ENCODE results near the gene METTL25B.

METTL25B gene

DNA sequence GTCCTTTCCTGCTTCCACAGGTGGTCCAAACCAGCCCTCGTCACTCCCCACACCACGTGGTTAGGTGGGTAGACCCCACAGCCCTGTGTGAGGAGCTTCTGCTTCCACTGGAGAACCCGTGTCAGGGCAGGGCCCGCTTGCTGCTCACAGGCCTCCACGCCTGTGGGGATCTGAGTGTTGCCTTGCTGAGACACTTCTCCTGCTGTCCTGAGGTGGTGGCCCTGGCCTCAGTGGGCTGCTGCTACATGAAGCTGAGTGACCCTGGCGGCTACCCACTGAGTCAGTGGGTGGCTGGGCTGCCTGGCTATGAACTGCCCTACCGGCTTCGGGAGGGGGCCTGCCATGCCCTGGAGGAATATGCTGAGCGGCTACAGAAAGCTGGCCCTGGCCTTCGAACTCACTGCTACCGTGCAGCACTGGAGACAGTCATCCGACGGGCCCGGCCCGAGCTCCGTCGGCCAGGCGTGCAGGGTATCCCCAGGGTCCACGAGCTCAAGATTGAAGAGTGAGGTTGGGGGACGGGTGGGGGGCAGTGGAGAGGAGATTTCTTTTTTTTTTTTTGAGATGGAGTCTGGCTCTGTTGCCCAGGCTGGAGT, 5.8 kb downstream of the METTL25B start:
- peaks cover 44% of the 10 kb centered on the region for H3K36me3 ChIP-seq (ENCODE audit: insufficient read depth, low read depth, low read length)
- no peak overlapping the region for H3K4me3 ChIP-seq (ENCODE audit: low read length)
- no peaks in the 10 kb centered on the region for H3K4me1 ChIP-seq (ENCODE audit: insufficient read depth, low read length)
- H3K27ac ChIP-seq (ENCODE audit: low read length) = no peak overlapping the region
- H3K9me3 ChIP-seq (ENCODE audit: insufficient read depth, low read depth, low read length) = no peaks in the 10 kb centered on the region
- H3K27me3 ChIP-seq (ENCODE audit: insufficient read depth, low read length) = no peaks in the 10 kb centered on the region
- H3K9ac ChIP-seq (ENCODE audit: low read depth, low read length) = no peak overlapping the region

- peaks cover 50% of the 10 kb centered on the region for H3K36me3 ChIP-seq (ENCODE audit: insufficient read depth, low read depth, low read length)
- no peaks in the 10 kb centered on the region for H3K27me3 ChIP-seq (ENCODE audit: insufficient read depth, low read length)
- H3K9ac ChIP-seq (ENCODE audit: low read depth, low read length) = no peak overlapping the region
- H3K4me3 ChIP-seq (ENCODE audit: low read length) = no peak overlapping the region
- peaks cover 11% of the 10 kb centered on the region; the same call in 1 of the 2 replicates for H3K4me1 ChIP-seq (ENCODE audit: insufficient read depth, low read length)
- H3K9me3 ChIP-seq (ENCODE audit: insufficient read depth, low read depth, low read length) = no peaks in the 10 kb centered on the region
- no peak overlapping the region for H3K27ac ChIP-seq (ENCODE audit: low read length)
Measured at GRCh38 chr1:156738407-156738806, 10.1 kb downstream of the METTL25B start.

GRCh38 chr1:156738916-156739315, 10.6 kb downstream of the METTL25B start:
- Histone ChIP-seq H3K4me1 (ENCODE audit: insufficient read depth, low read length) (peaks cover 11% of the 10 kb centered on the region; the same call in 1 of the 2 replicates), H3K9ac (ENCODE audit: low read depth, low read length) (no peak overlapping the region), H3K36me3 (ENCODE audit: insufficient read depth, low read depth, low read length) (peaks cover 50% of the 10 kb centered on the region), H3K4me3 (ENCODE audit: low read length) (no peak overlapping the region), H3K27me3 (ENCODE audit: insufficient read depth, low read length) (no peaks in the 10 kb centered on the region), H3K9me3 (ENCODE audit: insufficient read depth, low read depth, low read length) (no peaks in the 10 kb centered on the region), H3K27ac (ENCODE audit: low read length) (no peak overlapping the region)

- Histone ChIP-seq H3K4me1 (ENCODE audit: insufficient read depth, low read length) (peaks cover 12% of the 10 kb centered on the region; the same call in 1 of the 2 replicates), H3K27ac (ENCODE audit: low read length) (peak overlapping the region; percentile 68), H3K36me3 (ENCODE audit: insufficient read depth, low read depth, low read length) (peaks cover 59% of the 10 kb centered on the region), H3K9ac (ENCODE audit: low read depth, low read length) (peak overlapping the region; percentile 89), H3K4me3 (ENCODE audit: low read length) (peak overlapping the region; percentile 84), H3K27me3 (ENCODE audit: insufficient read depth, low read length) (no peaks in the 10 kb centered on the region), H3K9me3 (ENCODE audit: insufficient read depth, low read depth, low read length) (no peaks in the 10 kb centered on the region)
Measured at GRCh38 chr1:156740237-156740740, 12.0 kb downstream of the METTL25B start.

DNA sequence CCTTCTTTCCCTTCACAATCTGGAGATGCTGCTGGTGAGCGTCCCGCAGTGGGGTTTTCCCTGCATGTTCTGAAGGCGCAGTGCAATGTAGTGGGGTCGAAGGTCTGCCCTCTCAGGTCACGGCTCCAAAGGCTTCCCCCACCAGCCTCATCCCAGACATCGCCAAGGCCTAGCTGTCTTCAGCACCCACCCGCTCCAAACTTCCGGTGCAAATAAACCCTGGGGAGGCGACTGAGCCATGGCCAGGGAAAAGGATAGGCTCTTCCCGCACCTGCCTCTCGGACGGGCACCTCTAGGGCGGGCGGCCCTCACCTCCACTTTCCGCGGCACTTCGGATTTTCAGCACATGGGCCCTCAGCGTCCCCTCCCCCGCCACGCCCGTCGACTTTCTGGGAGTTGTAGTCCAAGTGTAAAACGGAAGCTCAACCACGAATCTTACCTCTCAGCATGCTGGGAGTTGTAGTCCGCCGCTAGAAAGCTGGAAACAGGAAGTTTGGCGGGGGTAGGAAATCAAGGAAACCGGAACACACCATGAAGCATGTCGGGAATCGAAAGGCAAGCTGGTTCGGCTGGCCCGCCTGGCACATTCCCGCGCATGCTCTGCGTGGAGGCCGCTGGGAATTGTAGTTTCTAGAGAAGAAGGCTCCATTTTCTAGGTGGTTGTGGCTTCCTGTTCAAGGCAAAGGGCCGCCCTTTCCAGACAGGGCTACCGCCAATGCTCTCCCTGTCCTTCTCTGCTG, 12.6 kb downstream of the METTL25B start, which contains the start of gene MRPL24:
TSS of gene MRPL24 (minus strand) at position 348 of the 740 bp plus-strand sequence. CDS start 2,384 bp downstream, outside the sequence.
- H3K9me3 ChIP-seq (ENCODE audit: insufficient read depth, low read depth, low read length) = no peaks in the 10 kb centered on the region
- peak within 1 kb of the TSS; percentile 68 for H3K27ac ChIP-seq (ENCODE audit: low read length)
- peak within 1 kb of the TSS; percentile 84 for H3K4me3 ChIP-seq (ENCODE audit: low read length)
- H3K36me3 ChIP-seq (ENCODE audit: insufficient read depth, low read depth, low read length) = peaks cover 59% of the 10 kb centered on the region
- H3K4me1 ChIP-seq (ENCODE audit: insufficient read depth, low read length) = peaks cover 16% of the 10 kb centered on the region; the same call in 1 of the 2 replicates
- no peaks in the 10 kb centered on the region for H3K27me3 ChIP-seq (ENCODE audit: insufficient read depth, low read length)
- peak within 1 kb of the TSS; percentile 89 for H3K9ac ChIP-seq (ENCODE audit: low read depth, low read length)

DNA sequence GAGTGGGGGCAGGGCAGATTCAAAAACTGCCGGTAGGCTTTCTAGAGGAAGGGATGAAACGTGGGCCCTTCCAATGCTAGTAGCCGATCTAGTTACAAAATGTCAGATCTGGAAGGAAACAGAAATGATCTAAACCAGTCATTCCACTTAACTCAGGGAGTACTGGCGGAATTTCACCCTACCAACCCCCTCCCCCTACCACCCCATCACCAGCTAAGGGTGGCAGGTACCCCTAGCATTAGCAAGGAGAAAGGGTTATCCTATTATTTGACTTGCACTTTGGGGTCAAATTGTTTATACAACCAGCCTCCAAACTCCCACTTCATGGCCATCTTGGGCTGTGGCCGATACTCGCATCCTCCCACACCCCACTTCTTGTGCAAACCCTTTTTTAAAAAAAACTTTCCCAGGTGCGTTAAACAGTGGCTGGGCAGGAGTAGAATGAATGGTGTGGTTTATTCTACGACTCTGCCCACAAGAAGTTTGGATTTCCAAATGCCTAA, 13.3 kb downstream of the METTL25B start:
- Histone ChIP-seq H3K27ac (ENCODE audit: low read length) (peak overlapping the region; percentile 9), H3K9me3 (ENCODE audit: insufficient read depth, low read depth, low read length) (no peaks in the 10 kb centered on the region), H3K36me3 (ENCODE audit: insufficient read depth, low read depth, low read length) (peaks cover 54% of the 10 kb centered on the region), H3K4me1 (ENCODE audit: insufficient read depth, low read length) (peaks cover 22% of the 10 kb centered on the region; the same call in 1 of the 2 replicates), H3K4me3 (ENCODE audit: low read length) (peak overlapping the region; percentile 57), H3K9ac (ENCODE audit: low read depth, low read length) (peak overlapping the region; percentile 73; the same call in 1 of the 2 replicates), H3K27me3 (ENCODE audit: insufficient read depth, low read length) (no peaks in the 10 kb centered on the region)

- Histone ChIP-seq H3K27me3 (ENCODE audit: insufficient read depth, low read length) (no peaks in the 10 kb centered on the region), H3K36me3 (ENCODE audit: insufficient read depth, low read depth, low read length) (peaks cover 50% of the 10 kb centered on the region), H3K4me1 (ENCODE audit: insufficient read depth, low read length) (peaks cover 22% of the 10 kb centered on the region; the same call in 1 of the 2 replicates), H3K9me3 (ENCODE audit: insufficient read depth, low read depth, low read length) (no peaks in the 10 kb centered on the region), H3K4me3 (ENCODE audit: low read length) (peak overlapping the region; percentile 57; the same call in 1 of the 2 replicates), H3K9ac (ENCODE audit: low read depth, low read length) (peak overlapping the region; percentile 73; the same call in 1 of the 2 replicates), H3K27ac (ENCODE audit: low read length) (peak overlapping the region; percentile 9)
Measured at GRCh38 chr1:156742017-156742416, 13.7 kb downstream of the METTL25B start.

- no peak overlapping the region for H3K4me3 ChIP-seq (ENCODE audit: low read length)
- H3K4me1 ChIP-seq (ENCODE audit: insufficient read depth, low read length) = peaks cover 25% of the 10 kb centered on the region
- H3K27me3 ChIP-seq (ENCODE audit: insufficient read depth, low read length) = no peaks in the 10 kb centered on the region
- H3K27ac ChIP-seq (ENCODE audit: low read length) = no peak overlapping the region
- H3K36me3 ChIP-seq (ENCODE audit: insufficient read depth, low read depth, low read length) = peaks cover 42% of the 10 kb centered on the region
- no peaks in the 10 kb centered on the region for H3K9me3 ChIP-seq (ENCODE audit: insufficient read depth, low read depth, low read length)
- no peak overlapping the region for H3K9ac ChIP-seq (ENCODE audit: low read depth, low read length)
Measured at GRCh38 chr1:156742801-156743200, 14.5 kb downstream of the METTL25B start.

DNA sequence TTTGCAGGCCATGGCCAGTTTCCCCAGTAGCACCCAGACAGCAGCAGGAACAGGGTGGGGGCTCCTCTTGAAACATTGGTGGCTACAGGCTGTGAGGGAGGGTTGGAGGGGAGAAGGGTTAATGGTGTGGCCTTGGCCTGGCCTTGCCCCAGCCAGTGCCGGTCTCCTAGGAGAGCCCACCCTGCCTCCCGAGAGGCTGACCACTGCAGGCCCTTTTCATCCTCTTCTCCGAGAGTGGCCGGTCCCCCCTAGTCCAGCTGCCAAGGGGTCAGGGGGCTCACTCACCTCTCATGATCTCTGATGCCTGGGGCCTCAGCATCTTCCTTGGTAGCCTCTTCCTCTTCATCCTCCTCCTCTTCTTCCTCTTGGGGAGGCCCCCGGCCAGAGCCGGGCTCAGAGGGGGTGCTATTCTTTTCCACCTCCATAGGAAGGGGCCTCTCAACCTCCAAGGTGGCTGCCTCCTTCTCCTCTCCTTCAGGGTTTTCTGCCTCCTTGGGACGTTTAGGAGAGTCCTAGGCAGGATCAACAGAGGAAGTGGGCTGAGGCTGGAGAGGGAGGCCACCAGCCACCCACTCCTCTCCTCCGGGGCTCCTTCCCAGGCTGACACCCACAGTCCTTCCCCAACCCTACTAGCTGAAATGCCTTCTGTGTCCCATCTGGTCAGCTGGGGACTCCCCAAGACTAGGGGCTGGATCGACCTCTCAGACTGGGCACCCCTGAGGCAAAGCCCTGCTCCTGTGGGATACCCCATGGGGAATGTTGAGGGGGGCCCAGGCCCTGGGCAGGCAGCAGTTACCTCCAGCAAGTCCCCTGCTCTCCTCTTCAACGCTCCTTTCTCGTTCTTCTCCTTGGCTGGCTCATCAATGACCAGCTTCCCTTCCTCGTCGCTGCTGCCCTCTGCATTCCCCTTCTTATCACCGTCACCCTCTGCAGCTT, 15.4 kb downstream of the METTL25B start:
- Histone ChIP-seq H3K36me3 (ENCODE audit: insufficient read depth, low read depth, low read length) (peaks cover 38% of the 10 kb centered on the region), H3K27ac (ENCODE audit: low read length) (no peak overlapping the region), H3K27me3 (ENCODE audit: insufficient read depth, low read length) (no peaks in the 10 kb centered on the region), H3K4me3 (ENCODE audit: low read length) (no peak overlapping the region), H3K4me1 (ENCODE audit: insufficient read depth, low read length) (peaks cover 34% of the 10 kb centered on the region), H3K9me3 (ENCODE audit: insufficient read depth, low read depth, low read length) (no peaks in the 10 kb centered on the region), H3K9ac (ENCODE audit: low read depth, low read length) (no peak overlapping the region)

DNA sequence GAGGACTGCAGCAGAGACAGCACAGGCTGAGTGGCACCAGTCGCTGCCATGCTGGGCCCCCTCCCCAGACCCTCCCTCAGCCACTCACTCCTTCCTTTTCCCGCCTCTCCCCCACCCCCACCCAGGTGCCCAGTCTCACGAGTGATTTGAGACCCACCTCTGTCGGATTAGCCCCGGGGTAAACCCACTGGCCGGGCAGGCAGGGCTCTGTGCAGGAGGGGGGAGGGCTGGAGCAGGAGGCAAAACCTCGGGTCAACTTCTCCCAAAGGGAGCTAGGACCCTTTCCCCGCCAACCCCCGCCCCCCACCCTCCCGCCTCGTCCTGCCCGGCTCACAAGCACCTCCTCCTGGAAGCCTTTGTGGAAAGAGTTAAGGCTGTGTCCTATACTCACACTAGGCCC, 16.1 kb downstream of the METTL25B start:
- Histone ChIP-seq H3K9me3 (ENCODE audit: insufficient read depth, low read depth, low read length) (no peaks in the 10 kb centered on the region), H3K27ac (ENCODE audit: low read length) (no peak overlapping the region), H3K36me3 (ENCODE audit: insufficient read depth, low read depth, low read length) (peaks cover 39% of the 10 kb centered on the region), H3K27me3 (ENCODE audit: insufficient read depth, low read length) (no peaks in the 10 kb centered on the region), H3K4me1 (ENCODE audit: insufficient read depth, low read length) (peaks cover 41% of the 10 kb centered on the region), H3K9ac (ENCODE audit: low read depth, low read length) (no peak overlapping the region), H3K4me3 (ENCODE audit: low read length) (no peak overlapping the region)

Measured in iPS-20b (cell line).